Liver (tissue), 3 donors: ENCODE results near the gene CTRB1.

Source experiments
- ATF3 ChIP-seq: IDR thresholded peaks from 2 replicates; pipeline ENCODE4 v1.6.1; 2016; ENCODE audit warnings: antibody characterized with exemption
- CTCF ChIP-seq: fragments of 150-350 bp; IDR thresholded peaks from 2 replicates; pipeline ENCODE4 v1.5.1; 2017; ENCODE audit warnings: improper control_type of control experiment, low read depth, low read length; ENCODE audit not compliant: missing input control
- EGR1 ChIP-seq, 2 donors: IDR thresholded peaks; 2 replicates each; pipeline ENCODE4 v1.6.1; 2016 to 2018; ENCODE audit warnings: antibody characterized with exemption in 2 of 2, low read depth in 2 of 2
- HNF4A ChIP-seq, 2 donors: conservative IDR thresholded peaks; 2 replicates each; pipeline ENCODE4 v1.6.1; 2016; ENCODE audit warnings: antibody characterized with exemption in 2 of 2, mild to moderate bottlenecking in 2 of 2
- HNF4G ChIP-seq: IDR thresholded peaks from 2 replicates; pipeline ENCODE4 v1.6.1; 2016; ENCODE audit warnings: antibody characterized with exemption
- JUND ChIP-seq, 2 donors: IDR thresholded peaks; 2 replicates each; pipeline ENCODE4 v1.6.1; 2016; ENCODE audit warnings: antibody characterized with exemption in 2 of 2
- REST ChIP-seq: IDR thresholded peaks from 2 replicates; pipeline ENCODE4 v1.6.1; 2016; ENCODE audit warnings: antibody characterized with exemption, mild to moderate bottlenecking
- RXRA ChIP-seq, 2 donors: IDR thresholded peaks; 2 replicates each; pipeline ENCODE4 v1.6.1; 2017 to 2018; ENCODE audit warnings: antibody characterized with exemption in 2 of 2, mild to moderate bottlenecking in 1 of 2
- SP1 ChIP-seq: IDR thresholded peaks from 2 replicates; pipeline ENCODE4 v1.6.1; 2018; ENCODE audit warnings: antibody characterized with exemption, mild to moderate bottlenecking
- donor health status: healthy.
- donor health status: healthy.

- TF ChIP-seq HNF4G (no peak), CTCF (no peak), REST (no peak), HNF4A (conservative IDR thresholded peaks at IDR 0.05) (no peak), RXRA (IDR thresholded peaks at IDR 0.05) (no peak), SP1 (no peak), JUND (IDR thresholded peaks at IDR 0.05) (no peak), ATF3 (no peak), EGR1 (IDR thresholded peaks at IDR 0.05; ENCODE audit: low read depth in 2 of 2) (no peak)
Measured at GRCh38 chr16:75252049-75252864, 33.5 kb downstream of the CTRB1 start.
